Mucosa of descending colon (tissue), 3 donors: ENCODE measurements around the gene ADI1. TPM values are rescaled to one million over a fixed set of nuclear protein-coding genes. Genes with fewer than 3 reads are reported as not detected.

Experiments
- ATAC-seq: fragments of 200-7000 bp; cut with Tn5 transposase; one replicate; pipeline ENCODE4 v1.9.1; 2020; ENCODE audit warnings: mild to moderate bottlenecking, moderate library complexity
- DNase-seq, 3 donors: peaks; one replicate each; pipeline ENCODE4 v3.0.0-alpha.2; 2020
- H3K36me3 ChIP-seq: fragments of 200-600 bp; one replicate; pipeline ENCODE4 v1.8.0; 2021; ENCODE audit warnings: low read depth, mild to moderate bottlenecking
- H3K4me1 ChIP-seq: fragments of 200-600 bp; one replicate; pipeline ENCODE4 v1.8.0; 2021; ENCODE audit warnings: low read depth, mild to moderate bottlenecking
- H3K4me3 ChIP-seq: fragments of 200-600 bp; one replicate; pipeline ENCODE4 v1.8.0; 2021; ENCODE audit warnings: mild to moderate bottlenecking
- H3K9me3 ChIP-seq: fragments of 200-600 bp; one replicate; pipeline ENCODE4 v1.8.0; 2021; ENCODE audit warnings: mild to moderate bottlenecking
- intact Hi-C, 2 donors: fragments of 100-400 bp; cut with DNase I in 1 of 2; cut with micrococcal nuclease in 1 of 2; formaldehyde crosslinking; loops; one replicate each; pipeline versions ENCODE4 v1.11.0 to v1.11.1; 2022; cut with DNase I, micrococcal nuclease
- total RNA-seq, 3 donors: library from RNA; stranded (reverse); fragmentation: NEBNext Ultra II Directional in 2 of 3; extraction: Animal tissue kit (Norgen Biotek cat#: 25700) in 2 of 3; gene quantifications; one replicate each; pipeline versions ENCODE4 v1.2.1 to v1.2.4, GENCODE V29; 2021 to 2023
- TF ChIP-seq, protein P1 (sequence below): fragments of 200-600 bp; IDR thresholded peaks from one replicate; pipeline ENCODE4 v1.8.0; 2022; ENCODE audit warnings: antibody characterized with exemption, mild to moderate bottlenecking
- donor health status: DM: no; HTN: no; CAD: no; lungs with moderate emphysema.
- donor health status: DM: no; HTN: no; CAD: no.
- donor health status: DM: no; HTN: yes; CAD: no.

ADI1 gene
- total RNA-seq, 3 donors from 2014 or later = 59.3 to 91.5 (median 70.4) TPM

DNA sequence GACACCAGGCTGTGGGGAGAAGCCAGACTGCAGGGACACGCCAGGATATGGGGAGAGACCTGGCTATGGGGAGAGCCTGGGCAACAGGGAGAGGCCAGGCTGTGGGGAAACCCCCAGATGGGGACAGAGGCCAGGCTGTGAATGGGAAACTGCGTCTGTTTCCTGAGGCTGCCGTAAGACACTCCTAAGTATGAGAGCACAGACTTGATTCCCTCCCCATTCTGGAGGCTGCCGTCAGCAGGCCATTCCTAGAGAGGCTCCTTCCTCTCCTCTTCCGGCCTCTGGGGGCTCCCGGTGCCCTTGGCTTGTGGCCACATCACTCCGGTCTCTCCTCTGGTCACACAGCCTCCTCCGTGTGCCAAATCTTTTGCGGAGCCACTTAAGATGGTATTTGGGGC is 32.3 kb downstream of the ADI1 start:
- Histone ChIP-seq H3K4me1 (no peaks in the 10 kb centered on the region), H3K9me3 (no peaks in the 10 kb centered on the region), H3K36me3 (no peaks in the 10 kb centered on the region), H3K4me3 (no peak overlapping the region)
- DNase-seq = no peak
- TF ChIP-seq, protein P1, sequence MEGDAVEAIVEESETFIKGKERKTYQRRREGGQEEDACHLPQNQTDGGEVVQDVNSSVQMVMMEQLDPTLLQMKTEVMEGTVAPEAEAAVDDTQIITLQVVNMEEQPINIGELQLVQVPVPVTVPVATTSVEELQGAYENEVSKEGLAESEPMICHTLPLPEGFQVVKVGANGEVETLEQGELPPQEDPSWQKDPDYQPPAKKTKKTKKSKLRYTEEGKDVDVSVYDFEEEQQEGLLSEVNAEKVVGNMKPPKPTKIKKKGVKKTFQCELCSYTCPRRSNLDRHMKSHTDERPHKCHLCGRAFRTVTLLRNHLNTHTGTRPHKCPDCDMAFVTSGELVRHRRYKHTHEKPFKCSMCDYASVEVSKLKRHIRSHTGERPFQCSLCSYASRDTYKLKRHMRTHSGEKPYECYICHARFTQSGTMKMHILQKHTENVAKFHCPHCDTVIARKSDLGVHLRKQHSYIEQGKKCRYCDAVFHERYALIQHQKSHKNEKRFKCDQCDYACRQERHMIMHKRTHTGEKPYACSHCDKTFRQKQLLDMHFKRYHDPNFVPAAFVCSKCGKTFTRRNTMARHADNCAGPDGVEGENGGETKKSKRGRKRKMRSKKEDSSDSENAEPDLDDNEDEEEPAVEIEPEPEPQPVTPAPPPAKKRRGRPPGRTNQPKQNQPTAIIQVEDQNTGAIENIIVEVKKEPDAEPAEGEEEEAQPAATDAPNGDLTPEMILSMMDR = no peak
- ATAC-seq = no peak
- intact Hi-C loops = no loop called here

DNA sequence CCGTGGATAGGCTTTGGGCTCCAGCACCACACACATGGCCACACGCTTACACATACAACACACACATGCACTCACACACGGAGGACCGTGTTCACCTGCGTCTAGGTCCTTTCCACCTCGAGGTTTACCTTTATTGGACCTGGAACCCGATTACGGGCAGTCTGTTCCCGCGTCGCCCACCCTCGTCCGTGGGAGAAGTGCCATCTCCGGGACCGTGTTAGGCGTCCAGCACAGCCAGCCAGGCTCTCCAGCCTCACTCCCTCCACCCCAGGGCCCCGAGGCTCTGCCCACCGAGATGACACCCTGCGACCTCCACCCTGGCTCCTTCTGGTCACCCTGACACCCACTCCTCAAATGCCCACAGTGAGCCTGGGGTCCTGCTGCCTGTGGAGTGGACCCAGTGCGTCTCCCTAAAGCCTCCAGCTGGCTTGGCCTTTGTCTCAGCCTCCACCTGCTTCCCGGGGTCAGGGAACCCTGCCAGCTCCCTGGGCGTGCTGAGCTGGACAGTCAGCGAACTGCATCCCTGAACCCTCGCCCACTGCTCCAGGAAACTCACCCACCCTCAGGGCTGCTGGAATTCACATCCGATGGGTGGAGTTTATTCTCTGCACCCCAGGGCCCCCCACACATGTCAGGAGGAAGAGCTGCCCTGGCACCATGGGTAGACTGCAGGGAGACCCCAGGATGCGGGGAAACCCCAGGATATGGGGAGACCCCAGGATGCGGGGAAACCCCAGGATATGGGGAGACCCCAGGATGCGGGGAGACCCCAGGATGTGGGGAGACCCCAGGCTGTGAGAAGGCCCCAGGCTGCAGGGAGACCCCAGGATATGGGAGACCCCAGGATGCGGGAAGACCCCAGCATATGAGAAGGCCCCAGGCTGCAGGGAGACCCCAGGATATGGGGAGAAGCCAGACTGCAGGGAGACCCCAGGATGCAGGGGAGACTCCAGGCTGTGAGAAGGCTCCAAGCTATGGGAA is 33.0 kb downstream of the ADI1 start:
- H3K4me3 ChIP-seq = no peak overlapping the region
- DNase-seq (no peak), ATAC-seq (no peak)
- intact Hi-C loops = no loop called here
- H3K36me3 ChIP-seq = no peaks in the 10 kb centered on the region
- H3K4me1 ChIP-seq = no peaks in the 10 kb centered on the region
- no peaks in the 10 kb centered on the region for H3K9me3 ChIP-seq
- TF ChIP-seq, protein P1 = no peak

DNA sequence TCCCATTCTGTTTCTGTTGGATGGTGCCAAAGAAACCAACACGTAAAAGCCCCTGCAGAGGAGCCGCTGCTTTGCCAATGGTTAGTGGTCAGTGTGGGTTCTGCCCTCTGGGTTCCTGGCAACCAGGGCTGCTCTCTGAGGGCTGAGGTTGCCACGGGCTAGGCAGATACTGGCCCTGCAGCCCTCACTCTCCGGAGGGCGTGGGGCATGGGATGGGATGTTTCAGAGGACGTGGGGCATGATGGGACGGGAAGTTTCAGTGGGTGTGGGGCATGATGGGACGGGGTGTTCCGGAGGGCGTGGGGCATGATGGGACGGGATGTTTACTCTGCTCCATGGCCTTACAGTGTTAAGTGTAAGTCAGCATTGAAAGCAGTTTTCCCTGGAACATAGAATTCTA is 34.2 kb downstream of the ADI1 start:
- Histone ChIP-seq H3K4me1 (peaks cover 5% of the 10 kb centered on the region), H3K9me3 (no peaks in the 10 kb centered on the region), H3K4me3 (no peak overlapping the region), H3K36me3 (no peaks in the 10 kb centered on the region)
- DNase-seq (no peak), ATAC-seq (no peak)
- TF ChIP-seq, protein P1 = no peak
- intact Hi-C loops = no loop called here

DNA sequence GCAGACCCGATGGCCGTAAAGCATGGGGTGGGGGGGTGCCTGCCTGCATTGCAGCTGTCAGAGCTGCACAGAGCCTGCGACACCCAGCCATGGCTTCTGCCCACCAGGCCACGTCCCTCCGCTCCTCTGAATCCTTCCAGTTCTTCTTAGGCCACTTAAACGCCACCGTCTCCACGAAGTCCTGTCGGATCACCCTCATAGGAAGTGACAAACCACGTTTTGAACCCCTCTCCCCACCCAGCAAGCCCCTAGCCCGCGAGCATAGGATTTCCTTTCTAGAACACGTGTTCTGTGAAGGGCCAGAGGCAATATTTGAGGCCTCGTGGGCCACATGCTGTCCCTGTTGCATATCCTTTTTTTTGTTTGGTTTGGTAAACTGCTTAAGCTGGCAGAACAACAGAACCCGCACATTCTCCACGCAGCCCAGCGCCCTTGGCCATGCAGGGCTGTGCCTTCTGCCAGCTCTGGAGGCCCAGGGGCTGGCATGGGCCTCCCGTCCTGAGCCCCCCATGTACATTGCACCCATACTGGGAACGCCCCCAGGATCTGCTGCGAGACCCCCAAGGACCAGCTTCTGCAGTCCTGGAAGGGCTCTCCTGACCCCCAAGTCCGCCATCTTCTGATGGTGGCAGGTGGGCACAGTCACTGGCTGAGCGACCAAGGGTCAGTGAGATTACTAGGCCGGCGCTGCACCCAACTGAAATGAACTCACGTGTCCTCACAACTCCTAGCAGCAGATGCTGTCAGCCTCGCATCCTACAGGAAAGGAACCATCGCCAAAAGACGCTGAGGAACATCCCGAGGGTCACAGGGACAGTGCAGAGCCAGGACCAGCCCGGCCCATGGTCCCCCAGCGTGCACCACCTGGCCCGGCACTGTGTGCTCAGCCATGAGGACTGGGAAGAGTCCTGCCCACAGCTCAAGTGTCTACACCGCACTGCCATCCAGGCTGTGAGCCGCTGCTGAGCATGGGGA is 35.1 kb downstream of the ADI1 start:
- DNase-seq (no peak), ATAC-seq (no peak)
- no peak overlapping the region for H3K4me3 ChIP-seq
- TF ChIP-seq, protein P1 = no peak
- H3K4me1 ChIP-seq = peaks cover 8% of the 10 kb centered on the region
- intact Hi-C loops = no loop called here
- H3K9me3 ChIP-seq = no peaks in the 10 kb centered on the region
- no peaks in the 10 kb centered on the region for H3K36me3 ChIP-seq

DNA sequence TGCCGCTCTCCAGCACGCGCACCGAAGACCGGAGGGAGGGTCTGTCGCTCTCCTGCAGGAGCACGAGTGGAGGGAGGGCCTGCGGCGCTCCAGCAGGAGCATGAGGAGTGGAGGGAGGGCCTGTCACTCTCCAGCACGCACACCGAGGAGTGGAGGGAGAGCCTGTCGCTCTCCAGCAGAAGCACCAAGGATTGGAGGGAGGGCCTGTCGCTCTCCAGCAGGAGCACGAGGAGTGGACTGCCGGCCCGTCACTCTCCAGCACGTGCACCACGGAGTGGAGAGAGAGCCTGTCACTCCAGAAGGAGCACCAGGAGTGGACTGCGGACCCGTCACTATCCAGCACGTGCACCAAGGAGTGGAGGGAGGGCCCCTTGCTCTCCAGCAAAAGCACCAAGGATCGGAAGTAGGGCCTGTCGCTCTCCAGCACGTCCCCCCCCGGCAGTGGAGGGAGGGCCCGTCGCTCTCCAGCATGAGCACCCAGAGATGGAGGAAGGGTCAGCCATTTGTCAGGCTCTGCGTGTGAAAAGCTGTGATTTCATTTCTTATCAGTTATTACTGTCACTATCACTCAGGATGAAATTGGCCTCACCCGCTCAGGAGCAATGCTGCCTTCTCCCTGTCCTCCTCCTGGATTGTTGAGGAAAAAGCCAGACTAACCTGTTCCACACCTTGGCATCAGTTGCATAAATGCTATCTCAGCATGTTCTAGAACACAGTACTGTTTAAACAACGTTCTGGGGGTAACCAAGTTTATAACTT is 35.9 kb downstream of the ADI1 start:
- H3K9me3 ChIP-seq = no peaks in the 10 kb centered on the region
- no peaks in the 10 kb centered on the region for H3K36me3 ChIP-seq
- no peak overlapping the region for H3K4me3 ChIP-seq
- peaks cover 8% of the 10 kb centered on the region for H3K4me1 ChIP-seq
- DNase-seq (peak; percentile 62 to 92 (median 80)), ATAC-seq (peak; percentile 88)
- TF ChIP-seq, protein P1 = no peak
- intact Hi-C loops = no loop called here
